Stimulated activated CD4-positive, alpha-beta T cell treated with anti-CD3 and anti-CD28 coated beads, TNF-alpha, amount 100 ng/mL, for 24 hours (primary cell): ENCODE data around the gene C2orf80.
"Not testable (repeated sequence)": the region's sequence is repeated elsewhere in the genome, so short reads cannot be mapped to it uniquely, and the experiment has no call there.

Experiments used
- DNase-seq, 3 experiments: peaks; one replicate each; pipeline ENCODE4 v3.0.0-alpha.2; 2020; ENCODE audit warnings: low read depth in 3 of 3

C2orf80 gene

DNA sequence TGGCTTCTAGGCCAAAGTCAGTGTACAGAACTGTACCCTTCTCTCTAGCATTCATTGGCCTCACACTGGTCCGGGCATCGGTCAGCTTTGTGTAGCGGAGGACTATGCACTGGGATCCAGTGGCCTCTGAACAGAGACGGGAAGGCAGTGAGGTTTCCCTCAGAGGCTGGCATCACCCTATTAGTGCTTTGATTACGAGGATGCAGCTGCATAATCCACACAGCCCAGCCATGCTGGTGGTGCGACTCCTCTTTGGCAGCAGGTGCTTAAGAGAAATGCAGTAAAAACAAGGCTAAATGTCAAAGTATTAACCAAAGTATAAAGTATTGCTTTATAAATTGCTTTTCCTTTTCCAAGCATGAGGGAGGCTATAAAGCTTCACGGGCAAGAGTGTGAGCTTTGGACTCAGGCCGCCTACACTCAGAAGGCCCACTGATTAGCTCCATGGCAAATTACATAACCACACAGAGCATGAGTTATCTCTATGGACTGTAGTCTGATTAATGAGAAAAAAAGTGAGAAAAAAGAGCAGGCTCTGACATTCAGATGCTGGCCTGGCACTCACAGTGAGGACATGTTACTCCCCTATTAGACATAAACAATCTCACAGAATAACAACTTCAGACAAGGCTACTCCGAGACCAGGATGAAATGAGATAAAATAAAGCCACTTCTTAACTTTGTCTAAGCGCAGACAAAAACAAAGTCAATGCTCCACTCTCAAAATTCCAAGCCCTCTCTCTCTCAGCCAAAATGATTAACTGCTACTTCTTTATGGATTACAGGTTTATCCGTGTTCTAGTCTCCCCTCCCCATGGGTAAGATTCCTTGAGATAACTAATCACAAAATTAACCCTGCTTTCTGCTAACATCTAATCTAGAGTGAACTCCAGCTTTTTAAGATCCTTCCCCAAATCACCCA is 53.8 kb downstream of the C2orf80 start:
- DNase-seq, result no peak

DNA sequence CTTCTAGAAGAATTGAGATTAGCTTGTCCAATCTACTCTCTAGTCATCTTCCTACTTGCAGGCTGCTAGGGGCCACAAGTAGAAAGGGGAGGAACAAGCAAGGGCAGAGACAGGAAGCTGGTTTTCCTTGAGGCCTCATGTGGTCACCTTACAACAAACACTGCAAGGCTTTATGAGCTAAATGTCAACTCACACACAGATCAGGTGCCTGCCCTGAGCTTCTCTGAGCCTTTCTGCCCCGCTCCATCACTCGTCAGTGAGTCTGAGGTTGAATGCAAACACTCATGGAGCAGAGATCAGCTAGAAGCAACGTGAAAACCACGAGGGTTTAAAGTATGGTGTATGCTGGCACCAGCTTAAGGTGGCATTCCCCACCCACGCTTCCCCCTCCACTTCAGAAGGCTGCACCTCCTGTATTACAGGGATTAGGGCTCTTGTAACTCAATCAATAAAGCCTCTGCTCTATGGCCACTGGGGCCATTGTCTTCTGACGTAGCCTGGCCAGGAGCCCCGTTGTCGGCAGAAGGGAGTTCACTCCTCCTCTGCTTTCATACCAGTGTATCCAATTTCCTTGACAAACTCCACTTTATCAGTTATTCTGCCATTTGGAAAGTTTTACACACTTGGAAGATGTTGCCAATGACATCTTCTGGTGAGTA is 54.8 kb downstream of the C2orf80 start:
- DNase-seq, result no peak

DNA sequence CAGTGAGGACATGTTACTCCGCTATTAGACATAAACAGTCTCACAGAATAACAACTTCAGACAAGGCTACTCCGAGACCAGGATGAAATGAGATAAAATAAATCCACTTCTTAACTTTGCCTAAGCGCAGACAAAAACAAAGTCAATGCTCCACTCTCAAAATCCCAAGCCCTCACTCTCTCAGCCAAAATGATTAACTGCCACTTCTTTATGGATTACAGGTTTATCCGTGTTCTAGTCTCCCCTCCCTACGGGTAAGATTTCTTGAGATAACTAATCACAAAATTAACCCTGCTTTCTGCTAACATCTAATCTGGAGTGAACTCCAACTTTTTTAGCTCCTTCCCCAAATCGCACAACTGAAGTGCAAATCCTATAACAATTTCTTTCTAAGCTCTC is 59.1 kb downstream of the C2orf80 start:
- DNase-seq, result no peak

DNA sequence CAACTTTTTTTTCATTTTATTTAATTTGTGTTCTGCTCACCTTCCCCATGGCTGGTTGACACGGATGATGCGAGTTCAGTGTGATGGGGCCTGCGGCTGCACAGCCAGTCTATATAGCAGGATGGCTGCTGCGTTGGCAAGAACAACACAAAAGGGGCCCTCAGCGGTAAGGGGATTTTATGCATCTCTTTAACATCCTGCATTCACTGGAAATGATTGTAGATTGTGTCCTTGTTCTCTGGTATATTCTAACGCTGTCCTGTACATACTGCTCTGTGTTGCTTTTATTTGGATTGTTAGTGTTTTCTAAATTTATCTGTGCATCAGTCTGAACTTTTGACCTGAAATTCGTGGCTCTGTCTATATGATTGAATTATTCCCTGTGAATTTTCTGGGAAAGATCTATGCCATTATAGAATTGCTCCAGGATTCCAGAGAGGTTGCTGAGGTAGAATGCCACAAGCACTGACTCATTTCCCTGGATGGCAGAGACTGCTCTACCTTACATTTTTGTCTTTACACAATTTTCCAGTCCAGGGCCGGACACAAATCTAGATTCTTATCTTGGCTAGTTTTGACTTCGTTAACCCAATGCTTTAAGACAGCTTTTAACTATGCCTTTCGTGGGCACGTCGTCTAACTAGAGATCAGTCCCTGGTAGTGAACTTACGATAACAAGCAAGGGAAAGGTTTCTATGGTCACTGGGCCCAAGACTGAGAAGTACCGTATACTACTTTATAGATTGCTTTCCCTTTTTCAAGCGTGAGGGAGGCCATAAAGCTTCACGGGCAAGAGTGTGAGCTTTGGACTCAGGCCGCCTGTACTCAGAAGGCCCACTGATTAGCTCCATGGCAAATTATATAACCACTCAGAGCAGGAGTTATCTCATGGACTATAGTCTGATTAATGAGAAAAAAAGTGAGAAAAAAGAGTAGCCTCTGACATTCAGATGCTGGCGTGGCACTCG is 59.8 kb downstream of the C2orf80 start, which contains the start of gene CRYGC:
Gene CRYGC, minus strand, starts transcription at position 85 of the 968 bp plus-strand sequence. Its CDS starts 36 bp downstream, at position 49.
- DNase-seq, result no peak

DNA sequence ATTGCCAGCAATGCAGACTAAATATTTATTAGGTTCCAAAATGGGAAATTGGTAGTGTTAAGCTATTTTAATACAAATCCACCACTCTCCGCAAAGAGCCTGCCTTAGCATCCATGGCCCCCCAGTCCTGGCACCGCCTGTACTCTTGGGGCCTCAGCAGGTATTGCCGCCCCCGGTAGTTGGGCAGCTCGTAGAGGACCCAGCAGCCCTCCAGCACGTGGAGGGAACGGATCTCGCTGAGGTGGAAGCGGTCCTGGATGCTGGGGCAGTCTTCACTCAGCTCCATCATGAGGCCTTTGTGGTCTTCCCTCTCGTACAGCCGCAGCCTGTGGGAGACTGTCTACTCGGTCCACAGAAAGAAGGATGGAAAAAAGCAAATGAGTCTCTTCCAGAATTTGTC is 61.7 kb downstream of the C2orf80 start:
- DNase-seq, result no peak

DNA sequence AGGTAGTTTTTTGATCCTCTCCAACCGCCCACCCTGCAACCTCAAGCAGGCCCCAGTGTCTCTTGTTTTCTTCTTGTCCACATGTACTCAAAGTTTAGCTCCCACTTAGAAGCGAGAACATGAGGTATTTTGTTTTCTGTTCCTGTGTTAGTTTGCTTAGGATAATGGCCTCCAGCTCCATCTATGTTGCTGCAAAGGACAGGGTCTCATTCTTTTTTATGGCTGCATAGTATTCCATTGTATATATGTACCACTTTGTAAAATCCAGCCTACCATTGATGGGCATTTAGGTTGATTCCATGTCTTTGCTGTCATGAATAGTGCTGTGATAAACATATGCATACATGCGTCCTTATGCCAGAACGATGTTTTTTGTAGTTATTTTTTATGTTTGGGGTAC is 62.7 kb downstream of the C2orf80 start:
- no peak for DNase-seq

DNA sequence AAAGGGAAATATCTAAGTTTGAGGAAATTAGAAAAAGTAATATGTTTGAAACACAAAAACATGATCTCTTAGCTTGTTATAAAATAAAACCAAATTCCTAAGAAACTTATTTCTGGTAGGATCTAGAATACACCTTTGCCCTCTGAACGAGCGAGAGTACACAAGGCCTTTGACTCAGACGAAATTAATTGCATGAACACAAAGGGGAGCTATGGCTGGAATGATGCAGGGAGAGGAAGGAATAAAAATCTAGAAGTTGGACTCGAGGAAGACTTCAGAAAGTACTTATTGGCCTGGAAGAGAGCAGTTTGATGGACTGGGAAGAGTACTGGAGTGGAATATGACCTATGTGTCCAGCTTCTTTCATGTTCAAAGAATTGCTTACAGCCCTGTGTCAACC is 64.6 kb downstream of the C2orf80 start:
- no peak for DNase-seq

DNA sequence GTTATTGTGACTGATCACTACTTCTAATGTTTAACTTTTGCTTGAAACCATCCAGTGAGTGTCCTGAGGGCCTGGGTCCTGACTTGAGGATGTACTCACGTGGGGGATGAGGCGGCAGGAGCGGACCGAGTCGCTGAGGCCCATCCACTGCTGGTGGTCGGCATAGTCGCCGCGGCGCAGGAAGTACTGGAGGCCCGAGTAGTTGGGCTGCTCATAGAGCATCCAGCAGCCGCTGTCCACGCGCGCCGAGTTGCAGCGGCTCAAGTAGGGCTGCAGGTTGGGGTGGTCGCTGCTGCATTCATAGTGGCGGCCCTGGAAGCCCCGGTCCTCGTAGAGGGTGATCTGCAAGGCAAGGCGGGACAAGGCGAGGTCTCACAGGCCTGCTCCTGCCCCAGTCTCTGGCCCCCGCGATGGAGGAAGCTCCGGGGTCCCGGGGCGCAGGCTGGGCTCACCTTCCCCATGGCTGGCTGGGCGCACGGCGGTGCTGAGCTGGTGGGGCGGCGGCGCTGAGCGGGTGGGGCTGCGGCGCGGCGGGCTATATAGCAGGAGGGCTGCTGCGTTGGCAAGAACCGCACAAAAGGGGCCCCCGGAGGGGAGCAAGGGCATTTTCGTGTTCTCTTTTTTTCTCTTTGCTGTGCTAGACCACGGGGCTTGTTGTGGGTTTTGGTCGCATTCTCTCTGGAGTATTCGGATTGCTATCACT is 65.7 kb downstream of the C2orf80 start, which contains the start of gene CRYGD:
Gene CRYGD, minus strand, starts transcription at position 512 of the 703 bp plus-strand sequence. Its CDS starts 51 bp downstream, at position 461.
- not testable (repeated sequence) for DNase-seq

DNA sequence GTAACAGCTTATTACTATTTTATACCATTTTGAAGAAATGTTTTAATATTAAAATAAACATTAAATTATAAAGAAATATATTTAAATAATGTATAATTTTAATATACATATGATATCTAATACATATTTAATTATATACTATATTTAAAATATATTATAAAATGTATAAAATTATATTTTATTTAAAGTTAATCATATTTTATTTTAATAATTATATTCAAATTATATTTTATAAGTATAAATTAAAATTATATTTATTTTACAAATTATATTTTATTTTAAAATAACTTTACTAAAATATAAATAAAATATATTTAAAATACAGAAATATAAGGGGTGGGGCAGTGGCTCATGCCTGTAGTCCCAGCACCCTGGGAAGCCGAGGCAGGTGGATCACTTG is 67.6 kb downstream of the C2orf80 start:
- DNase-seq, result no peak

DNA sequence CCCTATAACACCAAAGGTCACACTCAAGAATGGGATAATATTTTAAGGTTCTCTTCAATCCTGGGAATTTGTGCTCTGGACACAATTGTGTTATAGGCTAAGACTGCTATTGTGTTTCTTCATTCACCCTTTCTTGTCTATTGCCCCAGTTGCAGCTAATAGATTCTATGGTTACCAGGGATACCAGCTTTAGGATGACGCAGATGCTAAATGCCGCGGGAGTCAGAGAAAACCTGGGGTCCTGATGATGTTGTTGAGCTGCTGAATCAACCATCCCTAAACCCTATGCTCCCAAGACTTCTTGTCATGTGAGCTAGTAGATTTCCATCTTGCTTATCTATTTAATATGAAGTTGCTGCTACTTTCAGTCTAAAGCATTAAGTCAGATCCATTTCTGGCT is 70.9 kb downstream of the C2orf80 start:
- no peak for DNase-seq

DNA sequence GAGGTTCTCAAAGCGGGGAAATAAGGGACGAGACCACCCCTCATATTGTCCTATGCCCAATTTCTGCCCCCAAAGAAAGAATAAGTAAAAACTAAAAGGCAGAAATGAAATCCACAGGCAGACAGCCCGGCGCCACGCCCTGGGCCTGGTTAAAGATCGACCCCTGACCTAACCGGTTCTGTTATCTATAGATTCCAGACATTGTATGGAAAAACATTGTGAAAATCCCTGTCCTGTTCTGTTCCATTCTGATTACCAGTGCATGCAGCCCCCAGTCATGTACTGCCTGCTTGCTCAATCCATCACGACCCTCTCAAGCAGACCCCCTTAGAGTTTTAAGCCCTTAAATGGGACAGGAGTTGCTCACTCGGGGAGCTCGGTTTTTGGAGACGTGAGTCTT is 72.4 kb downstream of the C2orf80 start:
- not testable (repeated sequence) for DNase-seq
